NCI-H2171 treated with DMSO at 0.1 percent for 48 hours (cell line): ENCODE results near the gene UBE2D2.
A peak's percentile ranks its signal among the peaks of the same experiment; 100 is the strongest.
"Not testable (repeated sequence)": the region's sequence is repeated elsewhere in the genome, so short reads cannot be mapped to it uniquely, and the experiment has no call there.

ENCODE experiments used
- DNase-seq: peaks from one replicate; lab custom pipeline; 2025; lab: John Stamatoyannopoulos, UW

The UBE2D2 gene

DNA sequence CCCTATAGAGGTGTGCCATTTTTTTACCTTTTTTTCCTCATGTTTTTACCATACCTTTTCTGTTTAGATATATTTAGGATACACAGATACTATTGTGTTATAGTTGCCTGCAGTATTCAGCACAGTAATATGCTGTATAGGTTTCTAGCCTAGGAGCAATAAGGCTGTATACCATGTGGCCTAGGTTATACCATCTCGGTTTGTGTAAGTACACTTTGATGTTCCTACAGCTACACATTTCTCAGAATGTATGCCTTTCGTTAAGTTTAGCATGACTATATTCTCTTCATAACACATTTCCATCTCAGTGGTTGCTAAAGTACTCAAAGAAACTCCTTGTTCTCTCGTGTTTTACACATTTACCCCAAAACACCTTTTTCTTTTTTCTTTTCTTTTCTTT is 23.0 kb downstream of the UBE2D2 start:
- no peak for DNase-seq

DNA sequence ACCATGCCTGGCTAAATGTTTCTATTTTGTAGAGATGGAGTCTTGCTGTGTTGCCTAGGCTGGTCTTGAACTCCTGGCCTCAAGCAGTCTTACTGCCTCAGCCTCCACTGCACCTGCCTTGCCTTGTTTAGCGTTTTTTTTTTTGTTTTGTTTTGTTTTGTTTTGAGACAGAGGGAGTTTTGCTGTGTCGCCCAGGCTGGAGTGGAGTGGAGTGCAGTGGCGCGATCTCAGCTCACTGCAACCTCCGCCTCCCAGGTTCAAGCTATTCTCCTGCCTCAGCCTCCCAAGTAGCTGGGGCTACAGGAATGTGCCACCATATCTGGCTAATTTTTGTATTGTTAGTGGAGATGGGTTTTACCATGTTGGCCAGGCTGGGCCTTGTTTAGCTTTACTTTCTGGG is 27.0 kb downstream of the UBE2D2 start:
- DNase-seq: not testable (repeated sequence)

DNA sequence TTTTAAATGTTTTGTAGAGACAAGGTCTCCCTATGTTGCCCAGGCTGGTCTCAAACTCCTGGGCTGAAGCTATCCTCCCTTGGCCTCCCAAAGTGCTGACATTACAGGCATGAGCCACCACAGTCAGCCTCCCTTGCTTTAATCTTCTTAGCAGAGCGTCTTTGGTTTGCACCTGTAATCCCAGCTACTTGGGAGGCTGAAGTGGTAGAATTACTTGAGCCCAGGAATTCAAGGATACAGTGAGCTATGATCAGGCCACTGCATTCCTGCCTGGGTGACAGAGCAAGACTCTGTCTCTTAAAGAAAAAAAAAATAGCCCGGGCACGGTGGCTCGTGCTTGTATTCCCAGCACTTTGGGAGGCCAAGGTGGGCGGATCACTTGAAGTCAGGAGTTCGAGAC is 27.8 kb downstream of the UBE2D2 start:
- DNase-seq: no peak

DNA sequence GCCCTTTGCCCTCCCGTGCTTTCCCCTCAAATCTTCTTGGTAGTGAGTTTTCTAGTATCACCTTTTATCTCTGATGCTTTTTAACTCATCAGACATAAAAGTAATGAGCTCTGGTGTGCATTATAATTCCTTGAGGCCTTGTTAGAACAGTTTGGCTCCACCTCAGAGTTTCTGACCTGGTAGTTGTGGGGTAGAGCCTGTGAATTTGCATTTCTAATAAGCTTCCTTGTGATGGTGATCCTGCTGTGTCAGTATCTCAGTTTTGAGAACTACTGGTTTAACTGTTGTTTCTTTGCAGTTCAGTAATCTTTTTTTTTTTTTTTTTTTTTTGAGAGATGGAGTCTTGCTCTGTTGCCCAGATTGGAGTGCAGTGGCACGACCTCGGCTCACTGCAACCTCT is 31.1 kb downstream of the UBE2D2 start:
- no peak for DNase-seq

DNA sequence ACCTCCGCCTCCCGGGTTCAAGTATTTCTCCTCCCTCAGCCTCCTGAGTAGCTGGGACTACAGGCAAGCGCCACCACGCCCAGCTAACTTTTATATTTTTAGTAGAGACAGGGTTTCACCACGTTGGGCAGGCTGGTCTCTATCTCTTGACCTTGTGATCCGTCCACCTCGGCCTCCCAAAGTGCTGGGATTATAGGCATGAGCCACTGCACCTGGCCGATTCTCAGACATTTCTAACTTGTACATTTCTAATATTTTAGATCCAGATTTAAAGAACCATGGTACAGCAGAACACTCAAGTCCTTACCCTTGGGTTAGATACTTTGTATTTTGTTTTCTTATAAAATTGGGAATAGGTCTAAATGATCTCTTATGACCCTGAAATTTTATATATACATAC is 31.9 kb downstream of the UBE2D2 start:
- not testable (repeated sequence) for DNase-seq

DNA sequence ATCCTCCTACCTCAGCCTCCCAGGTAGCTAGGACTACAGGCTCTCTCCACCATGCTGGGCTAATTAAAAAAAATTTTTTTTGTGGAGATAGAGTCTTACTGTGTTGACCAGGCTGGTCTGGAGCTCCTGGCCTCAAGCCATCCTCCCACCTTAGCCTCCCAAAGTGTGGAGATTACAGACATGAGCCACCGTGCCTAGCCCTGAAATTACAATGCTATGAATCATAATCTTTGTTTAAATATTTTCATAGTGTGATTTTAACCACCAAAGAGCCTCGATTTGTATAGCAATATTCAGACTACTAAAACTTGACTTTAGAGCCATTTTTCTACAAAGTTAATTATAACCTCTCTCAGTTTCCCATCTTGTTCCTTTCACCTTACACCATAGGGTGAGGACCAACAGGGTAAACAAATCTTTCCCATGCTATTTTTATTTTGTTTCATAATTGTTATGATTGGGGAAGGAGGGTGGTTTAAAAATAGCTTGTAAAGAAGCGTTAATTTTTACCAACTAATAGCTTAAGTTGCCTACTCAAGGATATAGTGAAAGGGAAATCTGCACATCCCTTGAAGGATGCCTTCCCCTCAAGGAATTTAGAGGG is 32.7 kb downstream of the UBE2D2 start:
- DNase-seq: no peak

DNA sequence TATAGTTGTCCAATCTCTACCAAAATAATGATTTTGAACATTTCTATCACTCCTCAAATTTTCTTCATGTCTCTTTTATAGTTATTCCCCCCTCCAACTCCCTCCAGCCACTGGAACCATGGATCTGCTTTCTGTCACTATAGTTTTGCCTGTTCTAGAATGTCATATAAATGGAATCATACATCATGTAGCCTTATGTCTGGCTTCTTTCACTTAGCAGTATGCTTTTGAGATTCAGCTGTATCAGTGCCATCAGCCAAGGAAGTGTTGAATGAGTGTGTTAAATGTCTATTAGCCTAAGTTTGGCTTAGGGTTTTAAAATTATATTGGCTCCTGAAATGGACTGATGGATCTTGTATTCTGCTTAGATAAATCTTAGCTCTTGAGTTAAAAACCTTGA is 36.0 kb downstream of the UBE2D2 start:
- DNase-seq: no peak

DNA sequence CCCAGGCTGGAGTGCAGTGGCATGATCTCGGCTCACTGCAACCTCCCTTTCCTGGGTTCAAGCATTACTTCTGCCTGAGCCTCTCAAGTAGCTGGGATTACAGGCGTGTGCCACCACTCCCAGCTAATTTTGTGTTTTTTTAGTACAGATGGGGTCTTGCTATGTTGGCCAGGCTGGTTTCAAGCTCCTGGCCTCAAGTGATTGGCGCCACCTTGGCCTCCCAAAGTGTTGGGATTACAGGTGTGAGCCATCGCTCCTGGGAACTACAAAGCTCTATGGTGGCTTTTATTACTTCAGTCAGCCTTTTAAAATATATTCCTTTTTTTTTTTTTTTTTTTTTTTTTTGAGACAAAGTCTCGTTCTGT is 37.4 kb downstream of the UBE2D2 start:
- DNase-seq: not testable (repeated sequence)

DNA sequence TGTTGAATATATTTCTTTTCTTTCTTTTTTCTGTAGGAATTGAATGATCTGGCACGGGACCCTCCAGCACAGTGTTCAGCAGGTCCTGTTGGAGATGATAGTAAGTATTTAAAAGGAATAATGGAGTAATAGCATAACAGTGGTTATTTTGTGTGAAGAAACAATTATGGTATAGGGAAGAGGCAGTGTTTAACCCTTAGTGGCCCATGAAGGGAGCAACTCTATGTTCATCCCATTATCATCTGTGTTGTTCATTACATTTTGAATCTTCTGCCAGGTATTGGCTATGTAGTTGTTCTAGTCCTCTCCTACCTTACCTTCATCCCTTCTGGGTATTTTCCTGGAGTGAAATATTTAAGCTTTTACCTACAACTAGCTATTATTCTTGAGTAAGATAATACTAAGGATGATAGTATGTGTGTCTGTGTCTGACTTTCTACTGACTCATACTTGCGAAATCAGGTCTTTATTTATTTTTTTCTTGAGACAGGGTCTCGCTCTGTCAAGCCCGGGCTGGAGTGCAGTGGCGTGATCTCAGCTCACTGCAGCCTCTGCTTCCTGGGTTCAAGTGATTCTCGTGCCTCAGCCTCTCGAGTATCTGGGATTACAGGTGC is 39.3 kb downstream of the UBE2D2 start:
- no peak for DNase-seq

DNA sequence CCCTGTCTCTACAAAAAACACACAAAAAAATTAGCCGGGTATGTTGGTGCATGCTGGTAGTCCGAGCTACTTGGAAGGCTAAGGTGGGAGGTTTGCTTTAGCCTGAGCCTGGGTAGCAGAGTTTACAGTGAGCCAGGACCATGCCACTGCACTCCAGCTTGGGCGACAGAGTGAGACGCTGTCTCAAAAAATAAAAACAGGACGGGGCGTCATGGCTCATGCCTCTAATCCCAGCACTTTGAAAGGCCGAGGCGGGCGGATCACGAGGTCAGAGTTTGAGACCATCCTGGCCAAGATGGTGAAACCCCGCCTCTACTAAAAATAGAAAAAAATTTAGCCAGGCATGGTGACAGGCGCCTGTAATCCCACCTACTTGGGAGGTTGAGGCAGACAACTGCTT is 40.3 kb downstream of the UBE2D2 start:
- DNase-seq: no peak

DNA sequence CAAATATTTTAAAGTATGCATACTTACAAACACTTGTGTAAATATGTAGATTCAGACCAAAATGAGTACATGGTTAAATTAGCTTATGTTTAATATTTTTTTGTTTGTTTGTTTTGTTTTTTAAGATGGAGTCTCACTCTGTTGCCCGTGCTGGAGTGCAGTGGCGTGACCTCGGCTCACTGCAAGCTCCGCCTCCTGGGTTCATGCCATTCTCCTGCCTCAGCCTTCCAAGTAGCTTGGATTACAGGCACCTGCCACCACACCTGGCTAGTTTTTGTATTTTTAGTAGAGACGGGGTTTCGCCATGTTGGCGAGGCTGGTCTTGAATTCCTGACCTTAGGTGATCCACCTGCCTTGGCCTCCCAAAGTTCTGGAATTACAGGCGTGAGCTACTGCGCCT is 40.8 kb downstream of the UBE2D2 start:
- not testable (repeated sequence) for DNase-seq

DNA sequence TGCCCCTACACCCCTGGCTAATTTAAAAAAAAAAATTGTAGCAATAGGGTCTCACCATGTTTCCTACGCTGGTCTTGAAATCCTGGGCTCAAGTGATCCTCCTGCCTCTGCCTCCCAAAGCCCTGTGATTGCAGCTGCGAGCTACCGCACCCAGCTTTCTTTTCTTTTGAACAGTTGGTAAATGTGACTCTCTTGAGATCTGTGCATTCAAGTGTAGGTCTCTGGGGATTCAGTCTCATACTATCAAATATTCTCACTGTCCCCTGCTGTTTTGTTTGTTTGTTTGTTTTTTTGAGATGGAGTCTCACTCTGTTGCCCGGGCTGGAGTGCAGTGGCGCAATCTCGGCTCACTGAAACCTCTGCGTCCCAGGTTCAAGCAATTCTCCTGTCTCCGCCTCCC is 44.7 kb downstream of the UBE2D2 start:
- peak; percentile 35 for DNase-seq

DNA sequence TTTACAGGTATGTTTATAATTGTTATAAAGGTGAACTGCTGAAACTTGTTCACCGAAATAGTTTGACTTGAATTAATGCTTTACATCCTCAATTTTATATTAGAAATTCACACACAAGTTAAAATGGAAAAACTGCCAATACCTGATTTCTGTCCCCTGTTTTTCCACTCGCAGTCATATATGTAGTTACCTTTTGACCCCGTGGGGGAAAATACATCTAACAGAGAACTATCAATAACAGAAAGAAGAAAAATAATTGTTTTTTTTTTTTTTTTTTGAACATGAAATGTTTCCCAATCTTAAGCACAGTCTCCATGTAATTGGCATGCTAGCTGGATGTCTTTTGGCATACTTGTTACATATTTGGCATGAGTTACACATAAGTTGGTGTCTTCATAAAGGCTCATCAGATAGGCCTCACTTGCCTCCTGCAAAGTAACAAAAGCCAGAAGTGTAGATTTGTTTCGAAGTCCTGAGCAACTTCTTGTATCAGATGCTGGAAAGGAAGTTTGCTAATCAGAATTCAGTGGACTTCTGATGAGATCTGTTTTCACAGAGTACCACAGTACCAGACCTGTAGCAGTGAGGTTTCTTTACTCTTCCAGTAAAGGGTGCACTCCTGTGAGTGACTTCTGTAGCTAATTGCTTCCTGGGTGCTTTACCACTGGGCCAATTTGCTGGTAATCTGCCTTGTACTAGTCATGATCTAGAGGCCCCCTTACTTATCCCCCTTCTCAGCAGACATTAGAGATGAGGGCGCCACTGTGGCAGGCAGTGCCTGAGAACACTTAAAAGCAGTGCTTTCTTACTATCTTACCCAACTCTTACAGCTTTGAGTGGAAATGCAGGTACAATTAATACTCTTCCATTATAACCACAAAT is 50.8 kb downstream of the UBE2D2 start:
- DNase-seq: no peak

DNA sequence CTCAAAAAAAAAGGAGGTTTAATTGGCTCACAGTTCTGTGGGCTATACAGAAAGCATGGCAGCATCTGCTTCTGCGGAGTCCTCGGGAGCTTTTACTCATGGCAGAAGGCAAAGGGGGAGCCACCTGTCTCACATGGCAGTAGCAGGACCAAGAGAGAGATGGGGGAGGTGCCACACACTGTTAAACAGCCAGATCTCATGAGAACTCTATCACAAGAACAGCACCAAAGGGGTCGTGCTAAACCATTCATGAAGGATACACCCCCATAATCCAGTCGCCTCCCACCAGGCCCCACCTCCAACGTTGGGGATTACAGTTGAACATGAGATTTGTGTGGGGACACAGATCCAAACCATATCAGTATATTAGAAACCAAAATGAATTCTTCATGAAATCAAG is 58.7 kb downstream of the UBE2D2 start:
- peak; percentile 41 for DNase-seq

DNA sequence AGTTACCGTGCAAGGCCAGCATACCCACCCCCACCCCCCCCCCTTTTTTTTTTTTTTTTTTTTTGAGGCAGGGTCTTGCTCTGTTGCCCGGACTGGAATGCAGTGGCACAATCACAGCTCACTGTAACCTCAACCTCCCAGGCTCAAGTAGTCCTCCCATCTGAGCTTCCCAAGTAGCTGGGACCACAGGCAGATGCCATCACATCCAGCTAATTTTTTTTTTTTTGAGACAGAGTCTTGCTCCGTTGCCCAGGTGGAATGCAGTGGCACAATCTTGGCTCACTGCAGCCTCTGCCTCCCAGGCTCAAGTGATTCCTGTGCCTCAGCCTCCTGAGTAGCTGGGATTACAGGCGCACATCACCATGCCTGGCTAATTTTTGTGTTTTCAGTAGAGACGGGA is 64.3 kb downstream of the UBE2D2 start:
- not testable (repeated sequence) for DNase-seq

DNA sequence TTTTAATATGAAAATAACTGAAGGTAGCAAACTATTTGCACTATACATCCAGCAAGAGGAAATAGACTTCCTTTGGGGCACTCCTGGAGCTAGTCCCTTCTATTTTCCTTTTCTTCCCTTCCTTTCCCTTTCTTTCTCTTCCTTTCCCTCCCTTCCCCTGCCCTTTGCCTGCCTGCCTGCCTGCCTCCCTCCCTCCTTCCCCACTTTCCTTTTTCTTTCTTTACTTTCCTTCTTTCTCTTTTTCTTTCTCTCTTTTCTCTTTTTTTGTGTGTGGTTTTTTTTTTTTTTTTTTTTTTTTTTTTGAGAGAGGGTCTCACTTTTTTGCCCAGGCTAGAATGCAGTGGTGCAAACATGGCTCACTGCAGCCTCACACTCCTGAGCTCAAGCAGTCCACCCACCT is 69.7 kb downstream of the UBE2D2 start:
- no peak for DNase-seq

DNA sequence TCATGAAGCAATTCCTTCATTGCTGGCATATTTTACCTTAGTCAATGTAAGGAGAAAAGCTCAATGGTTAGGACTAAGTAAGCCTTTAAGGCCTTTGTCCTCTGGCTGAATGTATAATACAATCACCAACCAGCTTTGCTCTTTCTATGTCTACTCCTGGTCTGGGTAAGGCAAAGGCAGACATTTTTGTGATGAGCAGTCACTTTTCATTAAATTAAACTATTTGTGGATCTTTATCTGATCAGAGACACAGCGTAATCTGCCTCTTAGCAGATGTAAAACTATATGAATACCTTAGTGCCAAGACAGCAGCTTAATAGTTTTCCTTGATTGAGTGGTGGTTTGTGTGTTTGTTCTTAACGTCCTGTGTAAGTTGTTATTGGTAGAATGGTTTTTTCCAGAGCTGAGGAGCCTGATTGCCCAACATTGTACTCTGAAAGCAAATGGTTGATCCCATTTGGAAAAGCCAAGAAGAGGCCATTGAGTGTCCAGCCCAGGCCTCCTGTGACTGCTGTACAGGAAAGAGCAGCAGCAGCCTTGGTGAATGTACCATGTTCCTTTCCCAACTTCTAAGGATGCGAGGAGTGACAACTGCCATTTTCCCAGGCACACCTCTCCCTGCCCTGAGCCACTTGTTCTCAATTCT is 70.5 kb downstream of the UBE2D2 start:
- no peak for DNase-seq

DNA sequence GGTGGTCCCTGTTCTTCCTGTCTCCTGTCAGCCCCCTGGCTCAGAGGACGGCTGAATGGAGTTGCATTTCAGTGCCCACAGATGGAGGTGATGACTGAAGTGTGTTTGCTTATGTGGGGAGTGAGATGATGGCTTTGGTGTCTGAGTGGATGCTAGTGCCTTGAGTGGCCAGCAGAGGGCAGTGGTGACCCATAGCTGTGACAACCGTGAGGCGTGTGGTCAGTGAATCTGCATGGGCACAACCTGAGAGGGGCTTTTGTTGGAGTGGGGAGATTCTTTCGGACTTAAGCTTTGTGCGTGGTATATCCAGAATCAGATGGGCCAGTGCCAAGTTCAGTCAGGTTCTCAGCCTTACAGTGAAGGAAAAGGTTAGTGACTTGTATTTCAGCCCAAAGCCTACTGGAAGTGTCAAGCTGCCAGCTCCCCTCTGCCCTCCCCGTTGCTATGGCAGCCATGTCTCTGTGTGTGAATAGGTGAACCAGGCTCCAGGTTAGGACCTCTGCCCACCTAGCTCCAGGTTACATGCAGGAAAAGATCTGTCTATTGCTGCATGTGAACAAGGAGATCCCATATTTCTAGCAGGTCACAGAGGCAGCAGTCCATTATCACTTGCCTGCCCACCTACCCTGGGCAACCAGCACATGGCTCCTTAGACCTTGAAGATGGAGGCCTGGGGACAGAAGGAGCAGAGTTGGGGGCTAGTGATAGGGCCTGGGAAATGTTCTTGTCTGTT is 72.3 kb downstream of the UBE2D2 start:
- peak; percentile 79 for DNase-seq

DNA sequence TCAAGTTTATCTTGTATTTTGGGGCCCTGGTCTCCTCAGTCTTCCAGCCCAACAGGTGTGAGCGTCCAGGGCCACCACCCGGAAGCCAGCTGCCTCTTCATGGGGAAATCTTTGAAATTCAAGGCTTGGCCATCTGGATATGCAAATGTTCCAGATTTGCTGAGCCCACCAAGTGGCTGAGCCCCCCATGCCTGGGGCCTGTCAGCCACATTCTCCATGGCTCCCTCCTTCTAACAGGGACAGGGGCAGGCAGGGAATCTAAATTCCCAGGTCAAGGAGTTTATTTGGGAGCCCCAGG is 72.8 kb downstream of the UBE2D2 start:
- no peak for DNase-seq

DNA sequence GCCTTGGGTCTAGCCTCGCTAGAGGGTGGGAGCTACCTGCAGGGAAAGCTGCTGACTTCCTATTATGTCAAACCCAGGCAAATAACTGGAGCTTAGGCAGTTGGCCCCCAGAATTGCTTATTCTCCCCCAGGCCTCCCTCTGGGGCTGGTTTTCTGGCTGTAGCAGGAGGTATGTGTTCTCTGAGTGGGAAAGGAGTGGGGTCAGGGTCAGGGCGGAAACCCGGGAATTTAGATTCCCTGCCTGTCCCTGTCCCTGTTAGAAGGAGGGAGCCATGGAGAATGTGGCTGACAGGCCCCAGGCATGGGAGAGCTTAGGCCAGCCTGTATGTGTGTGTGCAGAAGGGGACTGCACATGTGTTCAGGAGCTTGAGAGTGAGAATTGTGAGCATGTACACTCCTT is 73.4 kb downstream of the UBE2D2 start:
- no peak for DNase-seq

DNA sequence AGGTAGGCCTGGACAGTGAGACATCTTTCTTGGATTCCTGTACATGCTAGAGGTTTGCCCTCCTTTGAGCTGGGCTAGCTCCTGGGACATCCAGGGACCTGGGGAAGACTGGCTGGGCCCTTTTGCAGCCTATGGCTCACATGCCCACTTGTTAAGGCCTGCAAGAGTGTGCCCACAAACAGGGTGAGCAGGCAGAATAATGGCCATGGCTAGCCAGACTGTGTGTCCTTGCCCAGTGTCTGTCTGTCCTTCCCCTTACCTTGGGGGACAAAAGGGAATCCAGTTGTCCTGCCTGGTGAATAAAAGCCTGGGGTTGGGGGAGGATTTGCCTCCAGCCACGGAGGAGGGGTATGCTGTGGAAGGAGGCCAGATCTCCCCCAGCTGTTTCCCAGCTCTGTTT is 74.1 kb downstream of the UBE2D2 start:
- DNase-seq: no peak

DNA sequence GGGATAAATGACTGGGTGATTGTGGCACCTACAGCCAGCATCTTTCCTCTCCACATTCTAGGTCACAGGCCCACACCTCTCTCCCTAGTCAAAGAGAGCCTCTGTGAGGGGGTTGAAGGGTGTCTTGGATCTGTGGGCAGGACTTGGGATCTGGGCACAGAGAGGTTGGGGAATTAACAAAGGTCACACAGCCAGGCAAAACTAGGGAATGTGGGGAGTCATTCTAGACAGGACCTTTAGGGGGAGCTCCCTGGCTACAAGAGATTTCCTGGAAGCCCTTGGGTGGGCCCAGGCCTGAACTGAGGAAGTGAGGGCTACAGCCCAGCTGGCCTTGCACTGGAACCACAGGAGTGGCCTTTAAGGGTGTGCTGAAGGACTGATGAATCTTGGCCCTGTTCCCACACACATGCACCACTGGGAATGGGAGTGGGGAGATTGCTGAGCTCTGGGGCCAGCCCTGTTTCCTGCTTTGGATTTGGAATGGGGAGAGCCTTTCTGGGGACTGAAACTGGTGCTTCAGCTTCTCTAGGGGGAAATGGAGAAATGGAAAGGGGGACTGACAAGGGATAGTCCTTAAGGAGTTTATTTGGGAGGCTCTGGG is 74.6 kb downstream of the UBE2D2 start:
- DNase-seq: peak; percentile 32
